ENCODE measurements around the gene TMEM198. TPM values are rescaled to one million over a fixed set of nuclear protein-coding genes. Genes with fewer than 3 reads are reported as not detected.

Gene TMEM198
- total RNA-seq, 4 donors from 2014 or later, result 1.1 to 4.4 (median 1.2) TPM; not detected in 1

DNA sequence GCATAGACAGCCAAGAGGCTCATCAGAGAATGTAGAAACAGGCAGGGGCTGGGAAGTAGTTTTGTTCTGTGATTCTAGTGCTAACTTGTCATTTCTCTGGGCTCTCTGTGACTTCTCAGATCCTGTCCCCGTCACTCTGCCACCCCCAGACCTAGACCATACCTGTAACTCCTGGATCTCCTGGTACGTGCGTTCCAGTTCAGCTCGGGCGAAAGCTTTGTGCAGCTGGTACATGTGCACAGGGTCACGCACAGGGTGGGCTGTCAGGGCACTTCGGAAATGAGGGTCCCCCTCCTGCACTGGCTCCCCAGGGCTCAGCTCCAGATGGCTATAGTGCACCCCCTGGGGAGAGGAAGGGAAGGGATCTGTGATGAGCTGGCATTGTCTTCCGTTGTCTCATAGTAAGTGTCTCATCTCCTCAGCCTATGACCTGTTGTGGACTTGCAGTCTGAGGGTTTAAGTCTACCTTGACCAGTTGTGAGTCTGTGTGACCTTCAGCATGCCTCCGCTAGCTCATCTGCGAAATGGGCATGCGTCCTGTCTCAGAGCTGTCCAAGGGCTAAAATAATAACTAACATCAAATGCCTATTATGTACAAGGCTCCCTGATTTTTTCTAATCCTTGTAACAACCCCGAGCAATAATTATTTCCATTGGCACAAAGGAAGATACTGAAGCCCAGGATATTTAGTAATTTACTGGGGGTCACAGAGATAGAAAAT lies 2.9 kb upstream of the TMEM198 start:
- Histone ChIP-seq H3K27me3 (no peaks in the 10 kb centered on the region), H3K4me1 (peaks cover 11 to 30% (median 22%) of the 10 kb centered on the region in 4 donors), H3K36me3 (peaks cover 0 to 4% (median 0%) of the 10 kb centered on the region in 4 donors), H3K27ac (no peak overlapping the region), H3K4me3 (no peak overlapping the region), H3K9me3 (no peaks in the 10 kb centered on the region)
- DNase-seq, result no peak
- TF ChIP-seq EP300 (IDR thresholded peaks at IDR 0.05; ENCODE audit: low read depth) (no peak), CTCF (IDR thresholded peaks at IDR 0.05) (no peak), POLR2AphosphoS5 (IDR thresholded peaks at IDR 0.05) (no peak), POLR2A (IDR thresholded peaks at IDR 0.05) (no peak)
- in situ Hi-C loops (cut with MboI; ENCODE audit: low pct_ligation_motif_present in 1 of 4, low pct_unique_long_range_greater_than_20kb in 1 of 4, low sequenced_read_pairs in 3 of 4), result no loop called here
- intact Hi-C loops (cut with DNase I; ENCODE audit: low total_unique reads), result no loop called here
- 89% methylated on average over 12 of the region's 12 CpGs; no CpG with 5 or more reads in 1 of the 2 donors for WGBS, 2 donors (ENCODE audit: low coverage in 1 of 2)

- Histone ChIP-seq H3K36me3 (peaks cover 0 to 4% (median 0%) of the 10 kb centered on the region in 4 donors), H3K27ac (peak overlapping the region; percentile 8 to 94 (median 79)), H3K4me3 (peak overlapping the region in 2 of 4 donors; percentile 75 to 82), H3K9me3 (no peaks in the 10 kb centered on the region), H3K4me1 (peaks cover 11 to 30% (median 22%) of the 10 kb centered on the region in 4 donors), H3K27me3 (no peaks in the 10 kb centered on the region)
- DNase-seq, result peak; percentile 93
- TF ChIP-seq POLR2AphosphoS5 (IDR thresholded peaks at IDR 0.05), result peak; percentile 25 to 34 (median 30)
- no peak for TF ChIP-seq POLR2A (IDR thresholded peaks at IDR 0.05)
- TF ChIP-seq CTCF (IDR thresholded peaks at IDR 0.05), result peak; percentile 92 to 100 (median 96)
- no peak for TF ChIP-seq EP300 (IDR thresholded peaks at IDR 0.05; ENCODE audit: low read depth)
- in situ Hi-C loops (cut with MboI; ENCODE audit: low pct_ligation_motif_present in 1 of 4, low pct_unique_long_range_greater_than_20kb in 1 of 4, low sequenced_read_pairs in 3 of 4), result no loop called here
- WGBS, 2 donors (ENCODE audit: low coverage in 1 of 2), result 9% methylated on average over 44 of the region's 48 CpGs; no CpG with 5 or more reads in 1 of the 2 donors
- intact Hi-C loops (cut with DNase I; ENCODE audit: low total_unique reads), result no loop called here
Observed at GRCh38 chr2:219541611-219542180, 2.1 kb upstream of the TMEM198 start.

DNA sequence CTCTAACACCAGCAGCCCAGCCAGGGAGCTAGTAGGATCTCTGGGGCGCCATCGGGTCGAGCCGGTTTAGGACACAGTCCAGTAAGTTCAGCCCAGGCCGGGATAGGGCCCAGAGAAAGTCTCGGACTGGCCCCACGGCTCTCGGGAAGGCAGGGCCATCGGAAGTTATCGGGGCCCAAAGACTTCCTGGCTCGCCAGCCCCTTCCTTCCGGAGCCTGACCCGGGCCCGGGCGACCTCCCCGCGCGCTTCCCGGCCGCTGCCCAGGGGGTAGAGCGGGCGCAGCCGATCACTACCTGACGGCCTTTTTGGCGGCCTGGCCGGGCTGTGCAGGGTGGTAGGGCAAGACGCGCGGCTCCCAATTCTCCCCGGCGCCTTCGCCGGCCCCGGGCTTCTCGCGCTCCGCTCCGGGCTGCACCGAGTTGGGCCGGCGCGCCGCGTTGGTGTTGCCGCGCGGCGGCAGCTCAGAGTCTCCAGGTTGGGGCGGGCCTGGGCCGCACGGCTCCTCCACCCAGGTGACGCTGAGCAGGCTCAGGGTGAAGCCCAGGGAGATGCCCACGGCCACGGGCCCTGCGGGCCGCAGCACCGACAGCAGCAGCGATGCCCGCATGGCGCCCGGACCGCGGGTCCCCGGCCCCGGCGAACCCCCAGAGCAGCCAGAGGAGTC lies 765 bp upstream of the TMEM198 start:
- H3K4me3 ChIP-seq, result peak overlapping the region; percentile 46 to 82 (median 74)
- no peaks in the 10 kb centered on the region for H3K9me3 ChIP-seq
- no peaks in the 10 kb centered on the region for H3K27me3 ChIP-seq
- H3K4me1 ChIP-seq, result peaks cover 11 to 30% (median 22%) of the 10 kb centered on the region in 4 donors
- WGBS, 2 donors (ENCODE audit: low coverage in 1 of 2), result 1% methylated on average over 56 of the region's 66 CpGs; no CpG with 5 or more reads in 1 of the 2 donors
- DNase-seq, result peak; percentile 41
- TF ChIP-seq EP300 (IDR thresholded peaks at IDR 0.05; ENCODE audit: low read depth), result no peak
- TF ChIP-seq POLR2A (IDR thresholded peaks at IDR 0.05), result no peak
- TF ChIP-seq CTCF (IDR thresholded peaks at IDR 0.05), result peak in 1 of 5 experiments; percentile 6
- H3K27ac ChIP-seq, result peak overlapping the region; percentile 92 to 97 (median 94)
- intact Hi-C loops (cut with DNase I; ENCODE audit: low total_unique reads), result no loop called here
- in situ Hi-C loops (cut with MboI; ENCODE audit: low pct_ligation_motif_present in 1 of 4, low pct_unique_long_range_greater_than_20kb in 1 of 4, low sequenced_read_pairs in 3 of 4), result no loop called here
- peaks cover 0 to 4% (median 0%) of the 10 kb centered on the region in 4 donors for H3K36me3 ChIP-seq

DNA sequence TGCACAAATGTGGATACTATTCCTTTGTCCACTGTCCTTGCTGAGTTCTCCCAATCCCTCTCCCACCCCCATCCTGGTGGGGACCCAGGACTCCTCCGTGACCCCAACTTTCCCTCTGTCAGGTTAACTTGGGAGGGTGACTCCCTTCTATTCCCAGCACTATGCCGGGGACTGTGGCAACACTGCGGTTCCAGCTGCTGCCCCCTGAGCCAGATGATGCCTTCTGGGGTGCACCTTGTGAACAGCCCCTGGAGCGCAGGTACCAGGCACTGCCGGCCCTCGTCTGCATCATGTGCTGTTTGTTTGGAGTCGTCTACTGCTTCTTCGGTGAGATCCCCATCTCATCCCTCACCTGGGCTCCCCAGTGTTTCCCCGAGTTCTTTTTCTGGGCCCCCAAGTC lies 739 bp downstream of the TMEM198 start:
- 54 to 100% methylated on average over 1 to 9 of the region's 9 CpGs for WGBS, 2 donors (ENCODE audit: low coverage in 1 of 2)
- H3K9me3 ChIP-seq, result no peaks in the 10 kb centered on the region
- intact Hi-C loops (cut with DNase I; ENCODE audit: low total_unique reads), result no loop called here
- H3K4me1 ChIP-seq, result peaks cover 11 to 30% (median 22%) of the 10 kb centered on the region in 4 donors
- in situ Hi-C loops (cut with MboI; ENCODE audit: low pct_ligation_motif_present in 1 of 4, low pct_unique_long_range_greater_than_20kb in 1 of 4, low sequenced_read_pairs in 3 of 4), result no loop called here
- no peaks in the 10 kb centered on the region for H3K27me3 ChIP-seq
- H3K36me3 ChIP-seq, result peaks cover 0 to 3% (median 0%) of the 10 kb centered on the region in 4 donors
- no peak for TF ChIP-seq POLR2A (IDR thresholded peaks at IDR 0.05)
- no peak for TF ChIP-seq EP300 (IDR thresholded peaks at IDR 0.05; ENCODE audit: low read depth)
- TF ChIP-seq CTCF (IDR thresholded peaks at IDR 0.05), result no peak
- TF ChIP-seq POLR2AphosphoS5 (IDR thresholded peaks at IDR 0.05), result no peak
- peak overlapping the region in 1 of 4 donors; percentile 75 for H3K4me3 ChIP-seq
- peak overlapping the region in 3 of 4 donors; percentile 92 to 94 (median 94) for H3K27ac ChIP-seq
- DNase-seq, result no peak
